Osteoblast (primary cell): ENCODE data around the gene POU2F3. TPM values are rescaled to one million over a fixed set of nuclear protein-coding genes. Genes with fewer than 3 reads are reported as not detected.

Source experiments
- DNase-seq: peaks from one replicate; pipeline ENCODE4 v3.0.0; 2011; ENCODE audit warnings: low spot score, mixed read lengths; ENCODE audit not compliant: insufficient read length; ENCODE audit errors: missing footprints
- H2AFZ ChIP-seq: 2 replicates; pipeline ENCODE4 v1.6.0; 2011; ENCODE audit warnings: mild to moderate bottlenecking, low read length
- H3K27ac ChIP-seq: 2 replicates; pipeline ENCODE4 v1.5.1; 2011; ENCODE audit warnings: mild to moderate bottlenecking, low read depth, low read length, moderate library complexity
- H3K27me3 ChIP-seq: 2 replicates; pipeline ENCODE4 v1.6.0; 2012; ENCODE audit warnings: mild to moderate bottlenecking, control low read depth, inconsistent platforms, low read length, moderate library complexity; ENCODE audit not compliant: insufficient read depth
- H3K36me3 ChIP-seq: 2 replicates; pipeline ENCODE4 v1.5.1; 2011; ENCODE audit warnings: mild to moderate bottlenecking, low read length, control low read depth, moderate library complexity; ENCODE audit not compliant: insufficient read depth
- H3K4me1 ChIP-seq: 2 replicates; pipeline ENCODE4 v1.5.1; 2011; ENCODE audit warnings: mild to moderate bottlenecking, low read length, control low read depth, moderate library complexity; ENCODE audit not compliant: insufficient read depth
- H3K4me2 ChIP-seq: 2 replicates; pipeline ENCODE4 v1.6.0; 2011; ENCODE audit warnings: mild to moderate bottlenecking, low read length; ENCODE audit not compliant: insufficient read depth
- H3K4me3 ChIP-seq: fragments of 200-600 bp; sonication (generic); 3 replicates; pipeline ENCODE4 v1.5.1; 2012; ENCODE audit warnings: mild to moderate bottlenecking, low read length, inconsistent platforms; ENCODE audit not compliant: insufficient read depth
- H3K79me2 ChIP-seq: 2 replicates; pipeline ENCODE4 v1.6.0; 2012; ENCODE audit warnings: mild to moderate bottlenecking, low read length, control low read depth, inconsistent platforms; ENCODE audit not compliant: insufficient read depth
- H3K9me3 ChIP-seq: 2 replicates; pipeline ENCODE4 v1.5.1; 2011; ENCODE audit warnings: low read depth, low read length, control low read depth
- H4K20me1 ChIP-seq: 2 replicates; pipeline ENCODE4 v1.6.0; 2012; ENCODE audit warnings: mild to moderate bottlenecking, low read length, control low read depth; ENCODE audit not compliant: insufficient read depth
- total RNA-seq: library from RNA; depleted of rRNA; stranded (reverse); fragments of >200 nt; gene quantifications from 2 replicates; pipeline ENCODE4 v1.2.3, GENCODE V29; 2012
- TF ChIP-seq, protein P1 (sequence below): IDR thresholded peaks from 2 replicates; pipeline ENCODE4 v1.5.1; 2011; ENCODE audit warnings: mild to moderate bottlenecking, low read depth, low read length, moderate library complexity; ENCODE audit errors: extremely low read depth

Gene POU2F3
- total RNA-seq, 1 donor: under 0.01 TPM

DNA sequence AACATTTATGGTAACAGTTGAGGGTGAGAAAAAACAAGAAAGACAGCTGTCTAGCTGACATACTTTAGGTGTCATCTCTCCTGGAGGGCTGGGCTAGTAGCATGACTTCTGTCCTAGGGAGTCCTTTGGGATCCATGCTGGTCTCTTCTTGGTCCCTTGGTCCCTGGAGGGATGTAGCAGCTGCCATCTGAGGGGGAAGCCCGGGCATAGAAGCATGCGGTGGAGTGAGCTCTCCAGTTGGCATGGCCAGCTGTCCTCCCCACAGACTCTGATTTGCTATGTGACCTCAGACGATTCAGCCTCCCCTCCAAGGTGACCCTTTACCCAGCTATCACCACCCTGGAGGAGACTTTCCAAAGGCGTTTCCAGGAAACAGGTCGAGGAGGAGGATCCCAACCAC lies 28.7 kb downstream of the POU2F3 start:
- H3K9me3 ChIP-seq: no peaks in the 10 kb centered on the region
- no peak overlapping the region for H3K27ac ChIP-seq
- no peaks in the 10 kb centered on the region for H4K20me1 ChIP-seq
- TF ChIP-seq, protein P1, sequence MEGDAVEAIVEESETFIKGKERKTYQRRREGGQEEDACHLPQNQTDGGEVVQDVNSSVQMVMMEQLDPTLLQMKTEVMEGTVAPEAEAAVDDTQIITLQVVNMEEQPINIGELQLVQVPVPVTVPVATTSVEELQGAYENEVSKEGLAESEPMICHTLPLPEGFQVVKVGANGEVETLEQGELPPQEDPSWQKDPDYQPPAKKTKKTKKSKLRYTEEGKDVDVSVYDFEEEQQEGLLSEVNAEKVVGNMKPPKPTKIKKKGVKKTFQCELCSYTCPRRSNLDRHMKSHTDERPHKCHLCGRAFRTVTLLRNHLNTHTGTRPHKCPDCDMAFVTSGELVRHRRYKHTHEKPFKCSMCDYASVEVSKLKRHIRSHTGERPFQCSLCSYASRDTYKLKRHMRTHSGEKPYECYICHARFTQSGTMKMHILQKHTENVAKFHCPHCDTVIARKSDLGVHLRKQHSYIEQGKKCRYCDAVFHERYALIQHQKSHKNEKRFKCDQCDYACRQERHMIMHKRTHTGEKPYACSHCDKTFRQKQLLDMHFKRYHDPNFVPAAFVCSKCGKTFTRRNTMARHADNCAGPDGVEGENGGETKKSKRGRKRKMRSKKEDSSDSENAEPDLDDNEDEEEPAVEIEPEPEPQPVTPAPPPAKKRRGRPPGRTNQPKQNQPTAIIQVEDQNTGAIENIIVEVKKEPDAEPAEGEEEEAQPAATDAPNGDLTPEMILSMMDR: no peak
- peaks cover 7% of the 10 kb centered on the region for H3K4me1 ChIP-seq
- peaks cover 44% of the 10 kb centered on the region for H3K27me3 ChIP-seq
- H3K4me3 ChIP-seq: no peak overlapping the region
- H3K4me2 ChIP-seq: no peak overlapping the region
- H2AFZ ChIP-seq: no peak overlapping the region
- H3K79me2 ChIP-seq: no peaks in the 10 kb centered on the region
- DNase-seq: no peak
- H3K36me3 ChIP-seq: no peaks in the 10 kb centered on the region

DNA sequence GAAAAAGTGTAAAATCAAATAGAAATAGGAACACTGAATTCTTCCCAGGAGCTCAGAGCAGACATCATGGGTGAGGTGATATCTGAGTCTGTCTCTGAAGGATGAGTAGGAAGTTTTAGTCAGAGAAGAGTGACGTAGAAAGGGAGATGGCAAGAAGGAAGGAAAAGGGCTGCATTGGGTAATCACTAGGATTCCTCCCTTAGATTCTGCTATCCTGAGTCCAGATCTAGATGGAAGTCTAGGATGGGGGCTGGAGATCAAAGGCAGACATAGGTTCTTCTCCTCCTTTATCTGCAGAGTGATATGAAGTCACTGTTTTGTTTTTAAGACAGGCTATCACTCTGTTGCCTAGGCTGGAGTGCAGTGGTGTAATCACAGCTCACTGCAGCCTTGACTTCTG lies 30.4 kb downstream of the POU2F3 start:
- no peaks in the 10 kb centered on the region for H3K36me3 ChIP-seq
- no peaks in the 10 kb centered on the region for H3K9me3 ChIP-seq

DNA sequence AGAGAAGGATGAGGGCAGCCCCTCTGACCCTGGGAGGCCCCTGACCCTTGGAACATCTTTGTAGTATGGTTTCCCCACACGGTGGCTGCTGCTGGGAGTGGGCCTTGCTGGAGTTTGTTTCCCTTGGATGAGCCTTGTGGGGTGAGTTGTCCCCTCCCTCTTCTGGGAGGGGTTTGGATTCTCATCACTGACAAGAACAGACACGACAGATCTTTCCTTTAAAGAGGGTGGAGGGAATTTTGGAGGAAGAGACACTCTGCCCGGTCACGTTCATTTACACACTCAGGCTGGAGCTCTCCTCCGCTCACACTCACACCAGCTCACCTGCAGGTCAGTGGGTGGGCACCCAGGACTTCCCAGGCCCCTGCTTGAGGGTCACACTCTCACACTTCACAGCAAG lies 31.7 kb downstream of the POU2F3 start:
- no peaks in the 10 kb centered on the region for H3K9me3 ChIP-seq
- TF ChIP-seq, protein P1: no peak
- no peaks in the 10 kb centered on the region for H3K79me2 ChIP-seq
- H3K27ac ChIP-seq: no peak overlapping the region
- H3K4me3 ChIP-seq: no peak overlapping the region
- no peaks in the 10 kb centered on the region for H3K36me3 ChIP-seq
- H3K4me2 ChIP-seq: no peak overlapping the region
- H4K20me1 ChIP-seq: no peaks in the 10 kb centered on the region
- peaks cover 36% of the 10 kb centered on the region for H3K27me3 ChIP-seq
- no peak overlapping the region for H2AFZ ChIP-seq
- no peak for DNase-seq
- peaks cover 7% of the 10 kb centered on the region for H3K4me1 ChIP-seq

More for the DNA sequence above, 30.4 kb downstream of the POU2F3 start:
- peaks cover 7% of the 10 kb centered on the region for H3K4me1 ChIP-seq
- H3K27me3 ChIP-seq: peaks cover 41% of the 10 kb centered on the region
- no peak overlapping the region for H3K4me3 ChIP-seq
- H2AFZ ChIP-seq: no peak overlapping the region
- no peak for DNase-seq
- TF ChIP-seq, protein P1: no peak
- H3K4me2 ChIP-seq: no peak overlapping the region
- H3K79me2 ChIP-seq: no peaks in the 10 kb centered on the region
- no peaks in the 10 kb centered on the region for H4K20me1 ChIP-seq
- H3K27ac ChIP-seq: no peak overlapping the region

DNA sequence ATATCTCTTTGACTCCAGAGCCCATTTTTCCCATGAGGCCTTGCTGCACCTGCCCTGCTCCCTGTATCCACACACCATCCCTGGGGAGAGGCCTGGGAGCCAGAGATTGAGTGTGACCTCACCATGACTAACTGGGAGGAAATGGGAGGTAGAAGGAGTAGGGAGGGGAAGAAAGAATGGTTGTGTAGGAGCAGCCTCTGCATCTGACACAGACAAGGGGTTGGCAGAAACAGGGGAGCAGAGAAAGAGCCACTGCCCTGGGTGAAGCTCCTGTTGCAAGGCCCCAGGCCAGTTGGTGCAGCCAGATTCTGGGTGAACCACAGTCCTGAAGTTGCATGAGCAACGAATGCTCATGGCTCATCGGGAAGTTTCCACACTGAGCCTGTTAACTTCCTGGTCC lies 32.4 kb downstream of the POU2F3 start:
- H2AFZ ChIP-seq: no peak overlapping the region
- DNase-seq: peak; percentile 98

More for the DNA sequence above, 32.4 kb downstream of the POU2F3 start:
- Histone ChIP-seq H3K27me3 (peaks cover 31% of the 10 kb centered on the region), H3K36me3 (no peaks in the 10 kb centered on the region), H4K20me1 (no peaks in the 10 kb centered on the region), H3K4me2 (no peak overlapping the region), H3K4me1 (peaks cover 7% of the 10 kb centered on the region), H3K4me3 (no peak overlapping the region), H3K9me3 (no peaks in the 10 kb centered on the region), H3K27ac (no peak overlapping the region), H3K79me2 (no peaks in the 10 kb centered on the region)
- TF ChIP-seq, protein P1: no peak
